ENCODE results near the gene SLC9A6.

The SLC9A6 gene

GRCh38 chrX:135985157-135985972 lies at the start of gene SLC9A6:
SLC9A6 (plus strand) TSS chrX:135985435; CDS start chrX:135985659, 224 bp downstream.
- DNase-seq = peak; percentile 79

- DNase-seq = no peak
These were observed 40.7 kb upstream of the SLC9A6 start for GRCh38 chrX:135944486-135944885.

DNA sequence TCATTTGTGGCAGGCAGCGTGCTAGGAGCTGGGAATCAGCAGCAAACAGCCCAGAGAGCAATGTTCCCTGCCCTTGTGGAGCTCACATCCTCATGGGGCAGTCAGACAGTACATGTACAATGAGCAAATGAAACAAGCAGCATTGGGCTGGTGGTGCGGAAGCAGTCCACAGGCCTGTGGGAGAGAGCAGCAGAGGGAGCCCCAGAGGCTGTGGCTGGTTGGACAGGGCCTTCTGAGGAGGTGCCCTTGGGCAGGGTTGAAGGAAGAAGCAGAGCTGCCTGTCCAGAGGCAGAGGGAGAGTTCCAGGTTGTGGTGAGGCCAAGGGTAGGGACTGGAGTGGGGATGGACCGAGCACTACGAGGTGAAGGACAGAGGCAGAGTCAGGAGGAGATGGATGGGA lies 33.9 kb upstream of the SLC9A6 start:
- no peak for DNase-seq

DNA sequence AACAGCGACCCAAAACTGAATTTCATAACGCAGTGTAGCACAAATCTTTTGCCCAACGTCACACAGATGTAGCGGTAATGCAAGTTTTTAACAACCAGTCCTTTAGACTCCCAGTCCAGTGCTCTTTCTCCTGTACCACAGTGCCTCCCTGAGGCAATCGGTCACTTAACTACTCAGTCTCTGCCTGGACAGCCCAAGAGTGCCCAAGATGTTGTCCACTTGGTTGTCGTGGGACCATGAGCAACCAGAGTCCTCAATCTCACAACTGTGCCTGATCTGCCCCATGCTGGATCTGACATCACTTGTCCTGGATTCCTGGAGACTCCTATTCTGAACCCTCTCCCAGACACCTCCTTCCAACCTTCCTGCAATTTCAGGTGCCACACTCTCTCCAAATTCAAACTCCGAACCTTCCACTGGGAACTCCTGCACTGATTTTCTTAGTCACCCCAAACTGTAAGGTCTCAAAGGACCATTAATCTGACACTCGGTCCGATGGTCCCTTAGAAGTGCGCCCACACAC lies 12.1 kb upstream of the SLC9A6 start:
- no peak for DNase-seq

- DNase-seq = peak; percentile 86
These were observed 11.5 kb upstream of the SLC9A6 start, which contains the start of gene MMGT1 for GRCh38 chrX:135973548-135974278. MMGT1 (minus strand) TSS chrX:135973988; CDS start chrX:135973675, 313 bp downstream.

DNA sequence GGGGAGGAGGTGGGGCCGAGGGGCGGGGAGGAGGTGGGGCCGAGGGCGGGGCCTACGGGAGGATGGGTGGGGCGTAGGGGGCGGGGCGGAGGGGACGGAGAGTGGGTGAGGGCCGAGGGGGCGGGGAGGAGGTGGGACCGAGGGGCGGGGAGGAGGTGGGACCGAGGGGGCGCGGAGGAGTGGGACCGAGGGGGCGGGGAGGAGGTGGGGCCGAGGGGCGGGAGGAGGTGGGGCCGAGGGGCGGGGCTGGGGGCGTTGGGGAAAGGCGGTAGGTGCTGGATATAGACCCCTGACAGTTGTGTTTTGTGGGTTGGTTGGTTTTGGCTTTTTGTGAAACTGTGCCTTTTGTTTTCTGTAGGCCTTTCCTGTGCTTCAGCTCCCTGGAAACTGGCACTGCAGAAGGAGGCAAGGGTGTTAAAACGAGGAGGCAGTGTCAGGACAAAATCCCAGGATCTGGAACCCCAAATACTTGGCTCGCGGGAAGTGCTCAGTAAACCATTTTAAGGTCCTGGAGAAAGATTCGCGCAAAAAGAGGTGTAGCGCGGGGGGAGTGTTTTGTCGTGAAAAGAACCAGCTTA lies 10.9 kb upstream of the SLC9A6 start:
- DNase-seq = peak; percentile 74

GRCh38 chrX:135975421-135975820 lies 9.8 kb upstream of the SLC9A6 start:
- no peak for DNase-seq

GRCh38 chrX:135977611-135978010 lies 7.6 kb upstream of the SLC9A6 start:
- no peak for DNase-seq

DNA sequence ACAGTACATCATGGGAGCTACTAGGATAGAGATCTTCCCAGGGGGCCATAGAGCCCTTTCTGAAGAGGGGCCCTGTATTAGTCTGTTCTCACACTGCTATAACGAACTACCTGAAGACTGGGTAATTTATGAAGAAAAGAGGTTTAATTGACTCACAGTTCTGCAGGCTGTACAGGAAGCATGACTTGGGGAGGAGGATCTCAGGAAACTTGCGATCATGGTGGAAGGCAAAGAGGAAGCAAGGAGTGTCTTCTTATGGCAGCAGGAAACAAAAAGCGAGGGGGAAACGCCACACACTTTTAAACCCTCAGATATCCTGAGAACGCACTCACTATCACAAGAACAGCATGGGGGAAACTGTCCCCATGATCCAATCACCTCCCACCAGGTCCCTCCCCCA lies 4.2 kb upstream of the SLC9A6 start:
- DNase-seq = no peak

GRCh38 chrX:135981668-135982067 lies 3.6 kb upstream of the SLC9A6 start:
- no peak for DNase-seq

- DNase-seq = no peak
These were observed 2.4 kb upstream of the SLC9A6 start for GRCh38 chrX:135982860-135983259.

DNA sequence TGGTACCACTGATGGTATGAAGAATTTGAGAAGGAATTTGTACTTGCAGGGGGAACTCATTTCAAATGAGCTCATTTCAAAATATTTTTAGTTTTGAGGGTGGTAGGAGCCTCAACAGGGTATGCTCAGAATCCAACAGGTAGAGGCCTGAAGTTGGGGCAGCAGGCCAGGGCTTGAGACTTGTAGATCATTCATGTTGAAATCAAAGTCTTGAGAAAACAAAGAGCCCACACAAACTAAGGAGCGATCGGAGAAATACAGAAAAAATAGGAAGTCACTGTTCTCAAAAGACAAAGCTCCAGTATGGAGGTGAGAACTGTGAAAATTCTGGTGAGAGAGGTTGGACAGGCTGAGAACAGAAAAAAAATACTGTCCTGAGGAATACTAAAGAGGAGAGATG lies 979 bp upstream of the SLC9A6 start:
- no peak for DNase-seq

- no peak for DNase-seq
These were observed 461 bp upstream of the SLC9A6 start for GRCh38 chrX:135984791-135985156.

GRCh38 chrX:135985973-135986310 lies 707 bp downstream of the SLC9A6 start:
- no peak for DNase-seq

GRCh38 chrX:135988245-135988644 lies 3.0 kb downstream of the SLC9A6 start:
- DNase-seq = no peak

- no peak for DNase-seq
These were observed 29.8 kb downstream of the SLC9A6 start for GRCh38 chrX:136015016-136015415.

GRCh38 chrX:136016881-136017280 lies 31.6 kb downstream of the SLC9A6 start:
- no peak for DNase-seq

DNA sequence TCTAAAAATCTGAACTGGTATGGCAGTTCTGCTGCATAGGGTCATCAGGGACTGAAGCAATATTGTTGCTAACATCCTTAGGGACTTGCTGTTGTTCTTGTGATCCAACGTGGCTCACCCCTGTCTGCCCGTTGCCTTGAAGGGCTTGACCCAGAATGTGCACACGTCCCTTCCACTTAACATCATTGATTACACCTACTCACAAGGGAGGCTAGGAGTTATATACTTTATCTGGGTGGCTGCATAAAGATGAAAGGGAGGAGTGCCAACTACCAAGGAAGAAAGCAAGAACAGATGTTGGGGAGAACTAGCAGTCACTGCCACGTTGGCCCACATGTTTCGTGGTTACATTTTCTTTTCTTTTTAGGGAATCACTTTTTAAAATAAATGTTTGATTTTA lies 34.0 kb downstream of the SLC9A6 start:
- no peak for DNase-seq

DNA sequence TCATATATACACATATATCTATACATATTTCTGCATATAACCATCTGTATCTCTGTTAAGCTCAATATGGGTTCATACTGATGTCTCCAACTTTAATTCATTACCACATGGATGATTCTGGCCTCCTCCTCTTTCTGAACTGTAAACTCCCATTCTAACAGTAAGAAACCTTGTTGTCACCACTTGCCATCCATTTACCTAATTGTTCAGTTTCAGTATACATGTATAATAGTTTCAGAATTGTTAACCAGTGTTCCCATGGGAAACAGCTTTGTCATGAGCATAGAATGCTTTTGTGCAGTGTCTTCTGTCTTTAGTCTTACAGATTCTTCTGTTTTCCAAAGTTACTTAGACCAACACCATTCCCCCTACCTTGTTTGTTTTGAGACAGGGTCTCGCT lies 35.9 kb downstream of the SLC9A6 start:
- no peak for DNase-seq

DNA sequence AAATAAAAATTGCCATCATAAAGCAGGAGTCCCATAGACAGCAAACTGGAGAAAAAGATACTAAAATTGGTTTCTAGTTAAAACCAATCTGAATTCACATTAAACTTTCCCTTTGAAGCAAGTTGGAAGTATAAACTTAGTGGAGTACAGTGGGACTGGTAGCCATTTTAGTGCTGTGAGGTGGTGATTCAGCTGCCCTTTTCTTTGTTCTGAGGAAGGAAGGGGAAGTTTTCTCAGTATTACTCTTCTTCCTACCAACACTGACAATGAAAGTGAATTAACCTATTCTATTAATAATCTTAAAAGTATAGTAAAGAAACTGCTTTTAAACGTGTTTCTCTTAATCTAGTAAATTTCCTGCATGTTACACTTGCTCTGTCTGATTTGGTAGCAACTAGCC lies 36.7 kb downstream of the SLC9A6 start:
- DNase-seq = no peak

- DNase-seq = no peak
These were observed 39.9 kb downstream of the SLC9A6 start for GRCh38 chrX:136025091-136025490.

DNA sequence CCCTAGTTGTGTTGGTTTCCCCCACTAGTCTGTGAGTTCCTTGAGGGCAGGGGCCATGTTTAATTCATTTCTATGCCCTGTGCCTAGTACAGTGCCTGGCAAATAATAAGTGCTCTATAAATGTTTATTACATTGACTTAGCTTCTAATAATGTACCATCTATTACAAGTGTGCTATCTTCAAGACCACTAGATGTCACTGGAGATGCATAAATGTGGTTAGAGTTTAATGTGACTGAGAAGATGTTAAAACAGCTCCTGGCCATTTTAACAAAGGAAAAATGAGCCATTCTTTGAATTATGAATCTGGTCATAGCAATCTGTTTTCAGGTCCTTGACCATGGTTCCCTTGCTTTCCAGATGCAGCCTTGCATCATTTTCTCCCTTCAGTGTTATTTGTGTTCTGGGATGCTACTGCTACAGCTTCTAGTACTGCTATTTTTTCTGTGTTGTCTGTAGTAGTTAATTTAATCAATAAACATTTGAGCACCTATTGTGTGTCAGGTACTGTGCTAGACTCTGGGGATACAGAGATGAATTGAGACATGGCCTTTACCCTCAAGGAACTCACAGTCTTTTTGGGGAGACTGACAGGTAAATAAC lies 43.2 kb downstream of the SLC9A6 start:
- DNase-seq = no peak

GRCh38 chrX:136029766-136030165 lies 44.5 kb downstream of the SLC9A6 start:
- no peak for DNase-seq

Measured in activated CD8-positive, alpha-beta memory T cell treated with anti-CD3 and anti-CD28 coated beads, Interleukin-2, amount 50 U/mL, for 48 hours (primary cell).